Fibroblast of lung (primary cell): ENCODE results near the gene ALS2CL. TPM values are rescaled to one million over a fixed set of nuclear protein-coding genes. Genes with fewer than 3 reads are reported as not detected.

Experiments used
- DNase-seq, 2 donors: peaks; one replicate each; pipeline versions ENCODE4 v3.0.0 to v3.0.0-alpha.2; 2010; ENCODE audit warnings: low read depth in 2 of 2
- H2AFZ ChIP-seq: 2 replicates; pipeline ENCODE4 v1.5.1; 2012; ENCODE audit warnings: low read length, control low read depth, inconsistent platforms
- H3K27ac ChIP-seq: 2 replicates; pipeline ENCODE4 v1.5.1; 2011; ENCODE audit warnings: low read length, control low read depth; ENCODE audit not compliant: insufficient read depth
- H3K27me3 ChIP-seq: 2 replicates; pipeline ENCODE4 v1.5.1; 2011; ENCODE audit warnings: mild to moderate bottlenecking, low read length; ENCODE audit not compliant: control insufficient read depth, insufficient read depth
- H3K36me3 ChIP-seq: 2 replicates; pipeline ENCODE4 v1.5.1; 2011; ENCODE audit warnings: low read length; ENCODE audit not compliant: control insufficient read depth, insufficient read depth
- H3K4me1 ChIP-seq: 2 replicates; pipeline ENCODE4 v1.5.1; 2011; ENCODE audit warnings: low read length; ENCODE audit not compliant: control insufficient read depth, insufficient read depth; ENCODE audit errors: extremely low read depth
- H3K4me2 ChIP-seq: 2 replicates; pipeline ENCODE4 v1.5.1; 2011; ENCODE audit warnings: low read length, control low read depth; ENCODE audit not compliant: insufficient read depth; ENCODE audit errors: extremely low read depth
- H3K4me3 ChIP-seq, 4 experiments: fragments of 200-600 bp in 1 of 4; sonication (generic) in 1 of 4; replicated peaks in 1 of 4; 2 replicates each; pipeline ENCODE4 v1.5.1; 2011 to 2016; ENCODE audit warnings: low read length in 4 of 4, low read depth in 3 of 4, mild to moderate bottlenecking in 3 of 4, control low read depth in 2 of 4, inconsistent platforms in 1 of 4, mixed read lengths in 1 of 4; ENCODE audit not compliant: insufficient read depth in 1 of 4; ENCODE audit errors: control extremely low read depth in 1 of 4
- H3K79me2 ChIP-seq: 2 replicates; pipeline ENCODE4 v1.5.1; 2012; ENCODE audit warnings: mild to moderate bottlenecking, low read length, inconsistent platforms; ENCODE audit not compliant: control insufficient read depth, insufficient read depth
- H3K9ac ChIP-seq: 2 replicates; pipeline ENCODE4 v1.5.1; 2011; ENCODE audit warnings: mild to moderate bottlenecking, low read length, control low read depth; ENCODE audit not compliant: insufficient read depth
- H3K9me3 ChIP-seq: 2 replicates; pipeline ENCODE4 v1.5.1; 2012; ENCODE audit warnings: low read depth, low read length; ENCODE audit not compliant: control insufficient read depth, insufficient read depth
- H4K20me1 ChIP-seq: 2 replicates; pipeline ENCODE4 v1.5.1; 2011; ENCODE audit warnings: low read length; ENCODE audit not compliant: control insufficient read depth, insufficient read depth; ENCODE audit errors: extremely low read depth
- EZH2 ChIP-seq: IDR thresholded peaks from 2 replicates; pipeline ENCODE4 v1.5.1; 2012; ENCODE audit warnings: low read length, control low read depth, mild to moderate bottlenecking; ENCODE audit errors: missing control alignments
- polyA plus RNA-seq, 2 donors: library from polyadenylated mRNA; depleted of rRNA in 1 of 2; stranded (reverse) in 1 of 2; unstranded in 1 of 2; fragments of >200 nt; gene quantifications; 2 replicates each; pipeline ENCODE4 v1.2.1, GENCODE V29; 2011 to 2012; ENCODE audit warnings: missing spikeins in 1 of 2
- total RNA-seq: library from RNA; depleted of rRNA; stranded (reverse); fragments of >200 nt; gene quantifications from 2 replicates; pipeline ENCODE4 v1.2.1, GENCODE V29; 2014
- TF ChIP-seq, protein P1 (sequence below), 2 donors: IDR thresholded peaks in 1 of 2; conservative IDR thresholded peaks in 1 of 2; 1 replicate in 1 of 2; 2 replicates in 1 of 2; pipeline ENCODE4 v1.5.1; 2011 to 2012; ENCODE audit warnings: low read length in 2 of 2, control low read depth in 1 of 2, inconsistent platforms in 1 of 2, low read depth in 1 of 2, mild to moderate bottlenecking in 1 of 2

The ALS2CL gene
- total and polyA plus RNA-seq, 2 donors (not counting 1 experiment from before 2014, with no cell fraction given) = 4.4 to 19.7 TPM

DNA sequence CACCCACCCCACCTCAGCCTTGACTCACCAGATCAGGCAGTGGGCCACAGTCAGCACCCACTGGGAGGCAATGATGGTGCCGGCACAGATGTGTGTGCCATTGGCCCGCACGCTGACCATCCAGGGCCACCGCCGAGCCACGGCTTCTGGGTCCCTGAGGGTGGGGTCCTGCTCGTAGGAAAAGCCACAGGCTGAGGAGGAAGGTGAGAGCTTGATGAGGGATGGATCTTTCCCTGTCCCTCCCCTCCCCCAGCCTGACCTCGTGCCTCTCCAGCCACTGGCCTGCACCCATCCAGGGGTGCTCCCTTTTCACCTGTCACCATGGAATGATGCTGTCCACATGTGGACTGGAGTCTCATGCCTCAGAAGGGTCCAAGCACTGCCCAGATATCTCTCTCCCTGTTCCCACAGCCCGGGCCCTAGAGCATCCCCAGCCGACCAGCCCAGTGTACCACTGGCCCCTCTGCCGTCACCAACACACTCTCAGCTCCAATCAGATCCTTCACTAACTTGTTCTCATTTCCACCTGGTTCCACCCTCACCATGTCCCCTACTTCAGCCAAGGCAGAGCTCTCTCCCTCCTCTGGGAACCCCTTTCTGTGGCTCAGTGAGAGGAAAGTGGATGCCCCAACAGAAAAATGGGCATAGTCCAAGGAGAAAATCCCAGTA is 22.2 kb upstream of the ALS2CL start:
- Histone ChIP-seq H3K4me2 (no peak overlapping the region), H3K27me3 (no peaks in the 10 kb centered on the region), H3K9ac (no peak overlapping the region), H3K79me2 (no peaks in the 10 kb centered on the region), H4K20me1 (no peaks in the 10 kb centered on the region), H2AFZ (no peak overlapping the region), H3K9me3 (no peaks in the 10 kb centered on the region), H3K4me3 (no peak overlapping the region), H3K36me3 (no peaks in the 10 kb centered on the region), H3K4me1 (no peaks in the 10 kb centered on the region), H3K27ac (no peak overlapping the region)
- no peak for DNase-seq
- no peak for TF ChIP-seq EZH2
- TF ChIP-seq, protein P1, sequence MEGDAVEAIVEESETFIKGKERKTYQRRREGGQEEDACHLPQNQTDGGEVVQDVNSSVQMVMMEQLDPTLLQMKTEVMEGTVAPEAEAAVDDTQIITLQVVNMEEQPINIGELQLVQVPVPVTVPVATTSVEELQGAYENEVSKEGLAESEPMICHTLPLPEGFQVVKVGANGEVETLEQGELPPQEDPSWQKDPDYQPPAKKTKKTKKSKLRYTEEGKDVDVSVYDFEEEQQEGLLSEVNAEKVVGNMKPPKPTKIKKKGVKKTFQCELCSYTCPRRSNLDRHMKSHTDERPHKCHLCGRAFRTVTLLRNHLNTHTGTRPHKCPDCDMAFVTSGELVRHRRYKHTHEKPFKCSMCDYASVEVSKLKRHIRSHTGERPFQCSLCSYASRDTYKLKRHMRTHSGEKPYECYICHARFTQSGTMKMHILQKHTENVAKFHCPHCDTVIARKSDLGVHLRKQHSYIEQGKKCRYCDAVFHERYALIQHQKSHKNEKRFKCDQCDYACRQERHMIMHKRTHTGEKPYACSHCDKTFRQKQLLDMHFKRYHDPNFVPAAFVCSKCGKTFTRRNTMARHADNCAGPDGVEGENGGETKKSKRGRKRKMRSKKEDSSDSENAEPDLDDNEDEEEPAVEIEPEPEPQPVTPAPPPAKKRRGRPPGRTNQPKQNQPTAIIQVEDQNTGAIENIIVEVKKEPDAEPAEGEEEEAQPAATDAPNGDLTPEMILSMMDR (conservative IDR thresholded peaks at IDR 0.05 in 1 of 2, IDR thresholded peaks at IDR 0.05 in 1 of 2; ENCODE audit: low read depth in 1 of 2, low read length in 2 of 2) = no peak

DNA sequence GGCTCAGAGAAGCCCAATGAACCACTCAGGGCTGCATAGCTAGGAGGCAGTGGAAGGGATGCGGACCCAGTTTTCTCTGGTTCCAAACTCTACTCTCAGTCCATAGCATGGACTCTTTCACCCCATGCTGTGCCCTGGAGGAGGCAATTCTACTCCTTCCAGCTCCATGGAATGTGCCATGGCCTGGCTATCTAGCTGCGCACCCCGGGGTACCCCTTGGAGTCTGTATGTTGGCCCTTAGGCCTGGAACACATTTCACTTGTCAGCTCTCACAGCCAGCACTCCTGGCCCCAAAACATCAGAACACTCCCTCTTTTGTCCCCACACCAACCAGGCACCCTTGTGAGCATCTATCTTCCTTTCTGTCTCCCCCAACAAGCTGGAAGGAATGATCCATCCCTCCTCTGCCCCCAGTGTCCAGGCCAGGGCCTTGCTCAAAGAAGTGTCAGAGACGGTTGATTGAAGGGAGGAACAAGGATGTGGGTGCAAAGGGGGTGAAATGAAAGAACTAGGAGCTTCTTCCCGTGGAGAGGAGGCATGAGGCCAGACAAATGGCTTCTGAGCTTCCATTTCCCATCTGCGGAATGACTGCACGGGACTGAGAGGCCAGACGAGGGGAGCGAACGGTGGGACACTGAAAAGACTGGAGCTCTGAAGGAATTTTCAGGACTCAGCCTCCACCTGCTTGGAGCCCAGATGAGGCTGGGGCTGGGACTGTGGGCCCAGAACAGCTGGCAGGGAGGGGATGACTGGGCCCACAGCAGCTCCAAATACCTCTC is 21.4 kb upstream of the ALS2CL start:
- H3K27ac ChIP-seq = no peak overlapping the region
- no peak overlapping the region for H2AFZ ChIP-seq
- TF ChIP-seq, protein P1 (conservative IDR thresholded peaks at IDR 0.05 in 1 of 2, IDR thresholded peaks at IDR 0.05 in 1 of 2; ENCODE audit: low read depth in 1 of 2, low read length in 2 of 2) = no peak
- TF ChIP-seq EZH2 = no peak
- H3K36me3 ChIP-seq = no peaks in the 10 kb centered on the region
- H4K20me1 ChIP-seq = no peaks in the 10 kb centered on the region
- H3K9ac ChIP-seq = no peak overlapping the region
- no peak overlapping the region for H3K4me3 ChIP-seq
- H3K9me3 ChIP-seq = no peaks in the 10 kb centered on the region
- H3K27me3 ChIP-seq = no peaks in the 10 kb centered on the region
- H3K79me2 ChIP-seq = no peaks in the 10 kb centered on the region
- no peak overlapping the region for H3K4me2 ChIP-seq
- DNase-seq = no peak
- no peaks in the 10 kb centered on the region for H3K4me1 ChIP-seq

GRCh38 chr3:46713898-46714552 is 20.5 kb upstream of the ALS2CL start:
- Histone ChIP-seq H3K9me3 (no peaks in the 10 kb centered on the region), H3K9ac (no peak overlapping the region), H3K27ac (no peak overlapping the region), H3K27me3 (peaks cover 2% of the 10 kb centered on the region), H3K4me2 (no peak overlapping the region), H4K20me1 (no peaks in the 10 kb centered on the region), H2AFZ (no peak overlapping the region), H3K79me2 (no peaks in the 10 kb centered on the region), H3K36me3 (no peaks in the 10 kb centered on the region), H3K4me3 (no peak overlapping the region), H3K4me1 (no peaks in the 10 kb centered on the region)
- TF ChIP-seq, protein P1 (conservative IDR thresholded peaks at IDR 0.05 in 1 of 2, IDR thresholded peaks at IDR 0.05 in 1 of 2; ENCODE audit: low read depth in 1 of 2, low read length in 2 of 2) = no peak
- no peak for DNase-seq
